GM18520 (cell line): ENCODE data around the gene MYOF.
"Not testable (repeated sequence)": the region's sequence is repeated elsewhere in the genome, so short reads cannot be mapped to it uniquely, and the experiment has no call there.

Experiments used
- ATAC-seq: cut with Tn5 transposase; IDR thresholded peaks from one replicate; pipeline ENCODE4 v1.9.1; 2021; ENCODE audit not compliant: unreplicated experiment

Gene MYOF

DNA sequence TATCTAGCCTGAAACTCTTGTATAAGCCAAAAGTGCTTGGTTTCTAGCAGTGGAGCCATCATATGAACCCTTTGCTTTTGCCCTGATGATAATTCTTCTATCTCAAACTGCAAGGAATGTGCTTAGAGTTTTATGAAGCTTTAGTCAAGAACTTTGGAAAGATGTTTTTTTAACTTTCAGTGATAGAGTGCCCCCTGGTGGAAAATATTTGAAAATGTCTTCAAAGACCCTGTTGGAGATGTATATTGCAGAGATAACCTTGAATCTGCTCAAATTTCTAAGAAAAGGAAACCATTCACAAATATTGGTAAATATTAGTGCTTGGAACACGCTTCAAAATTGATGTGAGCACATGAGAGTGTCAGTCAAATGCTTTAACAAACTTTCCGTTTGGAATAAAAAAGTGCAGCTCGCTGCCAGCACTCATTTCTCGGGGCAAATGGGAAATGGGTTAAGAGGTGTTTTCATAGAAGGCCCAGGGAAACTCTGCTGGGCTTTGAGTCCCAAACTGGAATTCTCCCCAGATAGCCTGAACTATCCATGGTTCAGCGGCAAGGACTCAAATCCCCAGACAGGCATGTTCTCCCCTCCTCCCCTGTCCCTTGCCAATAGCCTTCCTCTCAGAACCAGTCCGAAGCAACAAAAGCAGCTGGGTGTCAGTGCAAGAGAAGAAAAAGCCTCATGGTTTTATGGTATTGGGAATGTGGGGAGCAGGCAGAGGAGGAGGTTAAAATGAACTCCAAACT is 129.3 kb downstream of the MYOF start:
- no peak for ATAC-seq

DNA sequence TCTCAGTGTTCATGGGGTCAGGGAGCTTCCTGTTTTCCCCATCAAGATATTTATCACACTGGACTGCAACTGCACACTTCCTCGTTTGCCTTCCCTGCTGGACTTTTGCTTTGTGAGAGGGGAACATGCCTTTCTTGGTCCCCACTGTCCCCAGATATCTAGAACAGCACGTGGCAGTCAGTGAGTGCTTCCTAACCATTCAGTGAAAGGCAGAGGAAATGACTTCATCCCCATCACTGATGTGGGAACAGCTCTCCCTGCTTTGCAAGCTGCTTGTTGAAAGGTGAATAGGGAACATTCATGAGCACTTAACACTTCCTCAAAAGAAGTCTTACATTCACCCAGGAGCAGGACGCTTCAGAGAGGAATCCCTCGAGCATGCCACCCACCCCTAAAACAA is 135.4 kb downstream of the MYOF start:
- ATAC-seq = no peak

DNA sequence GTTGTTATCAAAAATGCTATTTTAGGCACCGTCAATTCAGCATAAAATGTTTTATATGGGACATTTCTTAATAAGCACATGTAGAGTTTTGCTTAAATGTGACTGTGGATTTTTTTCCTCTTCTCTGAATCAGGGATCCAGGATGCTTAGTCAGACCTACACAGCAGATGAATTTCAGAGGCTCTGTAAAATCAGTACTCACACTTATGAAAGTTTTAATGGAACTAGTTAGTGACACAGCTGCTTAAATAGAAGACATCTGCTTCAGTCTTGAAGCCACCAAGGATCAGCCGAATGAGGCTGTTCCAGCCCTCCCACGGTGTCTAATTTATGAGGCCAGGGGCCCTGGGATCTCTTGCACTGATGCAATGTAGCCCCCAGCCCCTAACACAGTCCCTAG is 136.0 kb downstream of the MYOF start:
- ATAC-seq = no peak

DNA sequence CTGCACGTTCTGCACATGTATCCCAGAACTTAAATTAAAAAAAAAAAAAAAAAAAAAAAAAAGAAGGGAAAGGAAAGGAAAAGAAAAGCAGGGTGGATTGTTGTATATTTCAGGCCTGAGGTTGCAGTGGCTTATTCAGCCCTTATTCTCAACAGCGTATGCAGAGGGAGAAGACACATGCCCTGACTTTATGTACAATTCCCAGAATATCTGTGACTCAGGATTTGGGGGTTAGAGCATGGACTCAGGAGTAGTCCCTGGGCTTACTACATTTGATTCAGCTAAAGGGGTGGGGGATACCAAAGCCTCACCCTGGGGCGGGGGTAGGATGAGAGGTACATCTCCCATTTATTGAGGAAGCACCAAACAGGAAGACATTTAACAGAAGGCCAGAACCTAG is 137.4 kb downstream of the MYOF start:
- no peak for ATAC-seq

DNA sequence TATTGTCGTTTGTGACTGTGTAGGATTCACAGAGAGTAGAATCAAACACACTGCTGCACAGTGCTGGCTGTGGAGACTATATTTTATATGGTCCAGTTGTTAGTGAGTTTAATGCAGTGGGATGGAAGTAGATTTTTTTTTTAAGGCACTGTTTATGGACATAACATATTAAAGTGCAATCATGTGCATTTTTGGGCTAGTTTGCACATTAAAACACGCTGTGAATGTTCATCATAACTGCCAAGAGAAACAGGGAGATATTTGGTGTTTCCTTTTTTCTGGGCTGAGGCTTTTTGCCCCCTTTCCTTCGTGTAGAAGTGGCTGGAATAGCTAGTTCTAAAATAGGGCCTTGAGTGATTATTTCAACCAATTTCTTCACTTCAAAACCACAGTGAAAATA is 139.2 kb downstream of the MYOF start:
- no peak for ATAC-seq

DNA sequence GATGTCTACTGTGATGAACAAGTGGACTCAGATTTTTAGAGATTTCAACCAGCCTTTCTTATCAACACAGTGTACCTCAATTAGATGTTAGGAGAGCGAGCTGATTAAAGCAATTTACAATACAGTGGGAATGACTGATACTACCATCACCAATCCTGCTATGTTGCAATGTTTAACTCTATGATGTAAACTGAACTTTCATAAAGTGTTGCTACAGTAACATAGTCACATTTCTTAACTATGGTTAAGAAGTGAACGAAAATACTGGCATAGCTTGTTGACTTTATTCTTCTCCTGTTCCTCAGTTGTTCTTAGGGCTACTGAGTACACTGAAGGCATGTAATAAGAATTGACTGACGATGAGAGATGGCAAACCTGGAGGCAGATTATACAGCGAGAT is 139.8 kb downstream of the MYOF start:
- ATAC-seq = no peak

DNA sequence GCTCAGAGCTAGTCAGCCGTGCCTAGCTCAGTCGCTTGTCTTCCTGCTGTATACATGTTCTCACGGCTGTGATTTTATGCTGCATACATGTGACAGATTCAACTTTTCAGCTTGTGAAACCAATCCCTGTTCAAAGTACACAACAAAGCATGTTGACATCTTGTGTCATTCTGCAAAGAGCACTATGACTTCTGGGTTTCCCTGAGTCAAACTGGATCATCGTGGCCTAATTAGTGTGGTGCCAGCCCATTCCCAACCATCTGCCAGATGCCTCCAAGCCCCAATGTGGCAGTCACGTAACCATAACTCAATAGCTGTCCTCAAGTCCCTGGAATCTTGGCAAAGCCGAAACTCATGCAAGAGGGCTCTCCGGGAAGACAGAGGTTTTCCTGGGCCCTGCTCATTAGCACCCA is 144.8 kb downstream of the MYOF start:
- no peak for ATAC-seq

DNA sequence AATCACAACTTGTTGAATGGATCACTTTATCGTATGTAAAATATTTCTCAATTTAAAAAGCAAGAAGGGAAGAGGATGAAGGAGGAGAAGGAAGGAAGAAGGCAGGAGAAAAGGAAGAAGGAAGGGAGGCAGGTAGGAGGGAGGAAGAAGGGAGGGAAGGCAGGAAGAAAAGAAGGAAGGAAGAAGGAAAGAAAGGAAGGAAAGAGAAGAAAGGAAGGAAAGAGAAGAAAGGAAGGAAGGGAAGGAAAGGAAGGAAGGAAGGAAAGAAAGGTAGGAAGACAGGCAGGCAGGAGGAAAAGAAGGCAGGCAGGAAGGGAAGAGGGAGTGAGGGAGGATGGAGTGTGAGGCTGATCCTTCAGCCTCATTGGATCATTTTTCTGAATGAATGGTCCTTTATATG is 145.5 kb downstream of the MYOF start:
- ATAC-seq = no peak

DNA sequence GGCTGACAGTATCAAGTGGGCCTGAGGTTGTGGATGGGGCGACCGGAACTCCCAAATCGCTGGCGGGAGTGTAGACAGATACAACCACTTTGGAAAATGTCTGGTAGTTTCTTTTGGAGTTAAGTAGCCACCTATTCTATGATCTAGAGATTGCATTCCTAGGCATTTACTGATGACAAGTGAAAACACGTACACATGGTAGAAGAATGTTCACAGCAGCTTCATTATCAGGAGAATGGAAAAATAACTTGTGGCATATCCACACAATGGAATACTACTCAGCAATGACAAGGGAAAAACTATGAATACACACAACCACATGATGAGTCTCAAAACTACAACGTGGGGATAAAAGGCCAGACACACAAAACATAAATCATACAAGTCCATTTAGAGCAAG is 146.0 kb downstream of the MYOF start:
- no peak for ATAC-seq

DNA sequence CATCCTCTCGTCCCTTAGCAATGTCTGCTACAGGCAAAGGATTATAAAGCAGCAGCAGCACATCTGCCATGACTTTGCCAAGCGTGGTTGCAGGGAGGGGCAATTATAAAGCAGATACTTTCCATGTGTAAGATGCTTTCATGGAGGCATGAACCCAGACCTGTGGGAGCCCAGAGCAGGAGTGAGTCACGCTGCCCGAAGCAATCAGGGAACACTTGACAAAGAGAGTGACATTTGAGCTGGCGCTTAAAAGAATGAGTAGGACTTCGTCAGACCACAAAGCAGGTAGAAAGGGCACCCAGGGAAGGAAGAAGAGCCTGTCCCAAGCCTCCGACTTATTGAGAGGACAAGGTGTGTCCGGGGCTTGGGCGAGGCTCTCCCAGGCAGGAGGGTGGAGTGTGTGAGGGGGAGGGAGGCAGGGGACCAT is 147.2 kb downstream of the MYOF start:
- ATAC-seq = no peak

DNA sequence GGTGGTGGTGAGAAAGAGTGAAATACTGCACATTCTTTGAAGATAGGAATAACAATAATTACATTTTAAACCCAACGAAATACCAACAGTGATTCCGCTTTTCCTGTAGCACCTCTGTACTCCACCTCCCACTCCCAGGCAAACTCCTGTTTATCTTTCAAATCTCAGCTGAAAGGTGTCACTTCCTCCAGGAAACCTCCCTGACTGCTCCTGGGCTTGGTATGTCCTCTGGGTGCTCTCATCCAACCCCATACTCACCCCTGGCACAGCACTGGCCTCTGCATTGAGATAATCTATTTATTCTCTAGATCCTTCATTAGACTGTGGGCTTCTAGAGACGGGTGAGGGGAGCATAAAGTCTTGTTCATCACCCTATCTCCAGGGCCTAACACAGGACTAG is 148.0 kb downstream of the MYOF start:
- no peak for ATAC-seq

DNA sequence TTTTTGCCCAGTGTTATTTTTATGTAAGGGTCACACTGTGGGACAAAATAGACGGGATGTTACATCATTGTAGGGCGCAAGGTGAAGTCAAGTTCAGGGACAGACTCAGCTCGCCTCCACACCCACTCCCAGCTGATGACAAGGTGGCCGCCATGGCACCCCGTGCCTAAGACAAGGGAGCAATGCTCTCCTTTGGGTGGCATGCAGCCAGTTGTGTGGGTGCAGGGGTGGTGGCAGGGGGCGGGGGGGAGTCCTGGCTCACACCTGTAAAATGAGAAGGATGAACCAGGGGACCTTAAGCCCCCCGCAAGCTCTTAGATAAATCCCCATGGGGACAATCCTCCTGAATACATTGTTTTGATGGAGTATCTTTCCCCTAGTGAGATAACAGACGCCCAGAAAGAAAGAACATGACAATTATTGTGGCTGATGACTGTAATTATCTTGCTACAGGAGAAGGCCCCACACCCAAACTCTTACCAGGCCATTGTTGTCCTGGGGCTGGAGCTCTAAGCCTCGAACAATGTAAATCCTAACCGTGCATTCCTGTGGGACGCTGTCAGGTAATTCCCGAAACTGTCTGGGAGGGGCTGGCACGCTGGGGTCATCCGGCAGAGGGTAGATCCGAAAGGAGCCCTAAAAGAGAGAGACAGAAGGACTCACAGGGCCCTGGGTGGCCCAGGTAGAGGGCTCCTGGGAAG is 148.7 kb downstream of the MYOF start:
- ATAC-seq = no peak

DNA sequence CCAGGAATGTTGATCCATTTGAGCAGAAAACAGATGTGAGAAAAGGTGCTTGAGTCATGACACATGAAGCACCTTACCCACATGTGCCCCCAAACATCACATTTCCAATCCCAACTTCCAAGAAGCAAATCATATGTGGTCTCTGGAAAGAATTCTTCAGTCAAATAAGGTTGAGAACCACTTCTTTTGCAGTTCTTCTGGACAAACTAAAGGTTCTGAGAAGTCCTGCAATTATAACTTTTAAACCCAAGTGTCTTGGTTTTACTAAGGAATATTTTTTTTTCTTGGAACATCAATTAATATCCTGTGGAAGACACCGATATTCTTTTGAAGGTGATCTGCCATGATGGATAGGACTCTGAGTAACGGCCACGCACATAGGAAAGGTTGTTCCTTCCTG is 151.3 kb downstream of the MYOF start:
- no peak for ATAC-seq

DNA sequence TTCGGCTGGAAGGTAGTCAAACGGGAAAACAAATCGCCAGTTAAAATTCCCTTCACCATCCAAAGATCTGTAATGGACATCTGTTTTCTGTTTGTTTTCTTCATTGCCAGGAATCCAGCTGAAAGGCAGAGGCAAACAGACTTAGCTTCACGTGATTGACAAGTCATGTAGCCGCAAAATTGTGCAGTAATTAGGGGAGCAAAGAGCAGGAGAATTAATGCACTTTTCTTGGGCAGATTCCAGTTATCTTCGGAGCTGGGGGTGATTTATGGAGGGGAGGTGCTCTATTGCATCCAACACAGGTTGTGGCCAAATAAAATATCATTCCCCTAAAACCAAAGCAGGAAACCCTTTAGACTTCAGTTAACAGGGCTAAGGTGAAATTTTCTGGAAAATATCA is 162.2 kb downstream of the MYOF start:
- no peak for ATAC-seq

DNA sequence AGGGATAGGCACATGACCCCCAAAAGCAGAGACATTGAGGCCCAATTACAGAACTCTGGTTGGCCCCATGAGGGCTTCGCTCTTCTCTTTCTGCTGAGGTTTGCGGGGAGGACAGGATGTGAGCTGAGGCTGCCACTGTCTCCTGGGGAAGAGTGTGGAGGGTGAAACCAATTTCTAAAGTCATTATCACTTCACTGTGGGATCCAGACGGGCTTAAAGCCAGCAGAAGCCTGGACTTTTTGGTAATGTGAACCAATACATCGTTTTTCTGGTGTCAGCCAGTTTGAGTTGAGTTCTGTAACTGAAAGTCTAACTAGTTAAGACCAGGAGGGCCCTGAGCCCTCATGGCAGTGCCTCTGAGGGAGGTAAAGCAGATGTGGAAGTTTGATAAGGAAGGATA is 163.0 kb downstream of the MYOF start:
- no peak for ATAC-seq

DNA sequence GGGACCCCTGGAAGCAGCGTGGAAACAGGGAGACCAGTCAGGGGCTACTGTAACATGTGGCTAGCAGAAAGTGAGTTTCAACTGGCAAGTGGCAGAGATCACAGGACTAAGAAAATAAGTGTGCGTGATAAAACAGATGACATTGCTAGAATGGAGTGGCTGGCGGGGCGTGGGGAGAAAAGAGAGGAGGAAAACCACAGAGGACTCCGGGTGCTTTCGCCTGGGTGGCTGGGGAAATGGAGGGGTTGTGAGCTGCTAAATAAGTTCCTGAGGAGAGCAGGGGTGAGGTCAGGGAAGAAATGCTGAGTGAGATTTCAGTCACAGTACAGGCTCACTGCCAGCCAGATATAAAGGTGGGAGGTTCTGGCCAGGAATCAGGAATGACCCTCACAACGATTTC is 166.9 kb downstream of the MYOF start:
- no peak for ATAC-seq

DNA sequence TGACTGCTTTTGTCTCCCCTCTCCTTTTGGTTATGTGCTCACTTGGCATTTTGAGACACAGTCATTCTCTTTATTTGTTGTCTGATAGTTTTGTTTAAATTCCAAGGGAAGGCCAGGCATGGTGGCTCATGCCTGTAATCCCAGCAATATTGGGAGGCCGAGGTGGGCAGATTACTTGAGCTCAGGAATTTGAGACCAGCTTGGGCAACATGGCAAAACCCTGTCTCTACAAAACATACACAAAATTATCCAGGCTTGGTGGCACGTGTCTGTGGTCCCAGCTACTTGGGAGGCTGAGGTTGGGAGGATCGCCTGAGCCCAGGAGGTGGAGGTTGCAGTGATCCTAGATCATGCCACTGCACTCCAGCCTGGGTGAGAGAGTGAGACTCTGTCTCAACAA is 167.5 kb downstream of the MYOF start:
- not testable (repeated sequence) for ATAC-seq

DNA sequence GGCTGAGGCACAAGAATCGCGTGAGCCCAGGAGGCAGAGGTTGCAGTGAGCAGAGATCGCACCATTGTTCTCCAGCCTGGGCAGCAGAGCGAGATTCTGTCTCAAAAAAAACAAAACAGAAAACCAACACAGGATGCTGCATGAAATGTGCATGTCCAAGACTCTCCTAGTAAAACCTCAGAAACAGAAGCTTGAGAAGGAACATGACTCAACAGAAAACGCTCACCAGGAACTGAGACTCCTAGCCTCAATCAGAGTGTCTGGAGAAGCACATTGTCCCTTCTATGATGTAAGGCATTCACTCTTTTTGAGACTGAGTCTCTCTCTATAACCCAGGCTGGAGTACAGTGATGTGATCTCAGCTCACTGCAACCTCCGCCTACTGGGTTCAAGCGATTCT is 168.3 kb downstream of the MYOF start:
- ATAC-seq = no peak

DNA sequence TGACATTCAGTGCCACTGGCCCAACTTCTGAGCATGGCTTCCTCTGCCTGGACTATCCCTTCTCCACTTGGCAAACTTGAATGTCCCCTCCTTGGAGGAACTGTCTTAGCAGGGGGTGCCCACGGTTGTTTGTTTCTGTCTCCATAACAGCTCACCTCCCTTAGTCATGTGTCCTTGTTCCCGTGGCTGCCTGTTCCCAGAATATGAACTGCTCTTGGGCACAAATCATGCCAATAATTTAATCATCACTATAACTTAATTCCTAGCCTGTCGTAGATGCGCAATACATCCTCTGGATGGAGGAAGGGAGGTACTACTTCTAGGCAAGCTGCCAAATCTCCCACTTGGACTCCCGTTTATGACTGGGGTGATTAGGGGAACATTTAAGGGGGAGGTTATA is 173.1 kb downstream of the MYOF start:
- no peak for ATAC-seq

DNA sequence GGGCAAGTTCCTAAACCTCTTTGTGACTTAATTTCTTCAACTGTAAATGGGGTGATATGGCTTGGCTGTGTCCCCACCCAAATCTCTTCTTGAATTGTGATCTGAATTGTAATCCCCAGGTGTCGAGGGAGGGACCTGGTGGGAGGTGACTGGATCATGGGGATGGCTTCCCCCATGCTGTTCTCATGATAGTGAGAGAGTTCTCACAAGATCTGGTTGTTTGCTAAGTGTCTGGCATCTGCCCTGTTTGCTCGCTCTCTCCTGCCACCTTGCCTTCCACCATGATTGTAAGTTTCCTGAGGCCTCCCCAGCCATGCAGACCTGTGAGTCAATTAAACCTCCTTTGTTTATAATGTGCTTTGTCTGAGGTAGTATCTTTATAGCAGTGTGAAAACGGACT is 177.0 kb downstream of the MYOF start:
- no peak for ATAC-seq

DNA sequence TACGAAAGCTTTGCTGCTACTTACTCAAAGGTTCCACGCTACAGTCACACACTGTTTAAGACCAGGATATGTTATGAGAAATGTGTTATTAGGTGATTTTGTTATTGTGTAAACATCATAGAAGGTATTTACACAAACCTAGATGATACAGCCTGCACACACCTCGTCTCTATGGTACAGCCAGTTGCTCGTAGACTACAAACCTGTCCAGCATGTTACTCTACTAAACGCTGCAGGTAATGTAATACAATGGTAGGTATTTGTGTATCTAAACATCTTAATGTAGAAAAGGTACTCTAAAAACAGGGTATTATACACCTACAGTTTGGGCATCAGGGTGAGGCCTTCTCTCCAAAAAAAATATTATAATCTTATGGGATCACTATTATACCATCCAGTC is 181.2 kb downstream of the MYOF start:
- no peak for ATAC-seq

DNA sequence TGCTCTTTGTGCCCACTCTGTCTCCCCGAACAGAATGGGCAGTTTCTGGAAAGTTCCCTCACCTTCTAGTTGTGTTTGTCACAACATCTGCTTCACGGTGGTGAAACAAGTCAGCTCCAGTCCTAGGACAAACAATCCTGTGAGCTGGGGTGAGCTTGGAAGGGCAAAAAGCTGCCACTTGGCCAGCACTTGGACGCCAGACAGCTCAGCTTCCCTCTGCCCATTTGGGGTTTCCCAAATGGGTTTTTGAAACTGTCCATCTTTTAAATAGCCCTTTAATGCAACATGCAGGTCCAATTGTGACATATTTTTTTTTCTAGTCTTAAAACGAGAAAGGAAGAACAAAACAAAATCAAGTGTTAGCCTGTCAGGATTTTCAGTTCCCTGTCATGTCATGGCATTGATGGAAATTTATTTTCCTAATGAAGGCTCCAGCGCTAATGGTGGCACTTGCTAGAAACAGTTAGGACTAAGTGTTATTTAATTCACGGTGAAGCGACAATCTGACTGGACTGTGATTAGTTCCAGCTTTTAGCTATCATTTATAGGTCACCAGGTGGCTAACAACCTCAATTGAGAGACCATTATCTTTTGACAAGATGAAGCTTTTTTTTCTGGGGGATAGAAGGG is 181.7 kb downstream of the MYOF start:
- ATAC-seq = no peak
